Keratinocyte (primary cell): Measurements from ENCODE around the gene SND1. TPM values are rescaled to one million over a fixed set of nuclear protein-coding genes. Genes with fewer than 3 reads are reported as not detected.

Experiments
- DNase-seq: peaks from one replicate; pipeline ENCODE4 v3.0.0-alpha.2; 2011; ENCODE audit warnings: low read depth, missing footprints, low spot score
- FAIRE-seq: peaks from 2 replicates; lab custom pipeline; 2011; peaks lifted over from hg19 to GRCh38; lab: Jason Lieb, UNC
- H2AFZ ChIP-seq: 2 replicates; pipeline ENCODE4 v1.6.0; 2012; ENCODE audit warnings: low read length, control low read depth, inconsistent platforms; ENCODE audit not compliant: control insufficient read depth
- H3K27ac ChIP-seq: 2 replicates; pipeline ENCODE4 v1.5.1; 2011; ENCODE audit warnings: low read length; ENCODE audit not compliant: control insufficient read depth, insufficient read depth
- H3K27me3 ChIP-seq: 3 replicates; pipeline ENCODE4 v1.6.0; 2011; ENCODE audit warnings: low read length; ENCODE audit not compliant: control insufficient read depth, insufficient read depth; ENCODE audit errors: extremely low read depth
- H3K36me3 ChIP-seq, 2 experiments: 2 replicates in 1 of 2; 3 replicates in 1 of 2; pipeline ENCODE4 v1.5.1; 2011; ENCODE audit warnings: low read length in 2 of 2, mild to moderate bottlenecking in 1 of 2; ENCODE audit not compliant: control insufficient read depth in 2 of 2, insufficient read depth in 2 of 2; ENCODE audit errors: extremely low read depth in 1 of 2
- H3K4me1 ChIP-seq: 3 replicates; pipeline ENCODE4 v1.5.1; 2011; ENCODE audit warnings: low read length; ENCODE audit not compliant: control insufficient read depth, insufficient read depth; ENCODE audit errors: extremely low read depth
- H3K4me2 ChIP-seq: 3 replicates; pipeline ENCODE4 v1.6.0; 2011; ENCODE audit warnings: low read depth, low read length; ENCODE audit not compliant: control insufficient read depth, insufficient read depth; ENCODE audit errors: extremely low read depth
- H3K4me3 ChIP-seq, 3 experiments: fragments of 200-600 bp in 1 of 3; sonication (generic) in 1 of 3; 2 replicates in 2 of 3; 3 replicates in 1 of 3; pipeline ENCODE4 v1.5.1; 2011 to 2016; ENCODE audit warnings: low read length in 3 of 3, mild to moderate bottlenecking in 3 of 3, control low read depth in 2 of 3, inconsistent platforms in 1 of 3, low read depth in 1 of 3, mixed read lengths in 1 of 3, mixed run types in 1 of 3, moderate library complexity in 1 of 3; ENCODE audit not compliant: control insufficient read depth in 2 of 3, insufficient read depth in 2 of 3; ENCODE audit errors: extremely low read depth in 1 of 3
- H3K79me2 ChIP-seq: 2 replicates; pipeline ENCODE4 v1.6.0; 2012; ENCODE audit warnings: low read length; ENCODE audit not compliant: control insufficient read depth, insufficient read depth
- H3K9ac ChIP-seq: 3 replicates; pipeline ENCODE4 v1.6.0; 2011; ENCODE audit warnings: low read length; ENCODE audit not compliant: control insufficient read depth, insufficient read depth; ENCODE audit errors: extremely low read depth
- H3K9me1 ChIP-seq: 3 replicates; pipeline ENCODE4 v1.6.0; 2011; ENCODE audit warnings: low read length; ENCODE audit not compliant: control insufficient read depth, insufficient read depth; ENCODE audit errors: extremely low read depth
- H3K9me3 ChIP-seq: 2 replicates; pipeline ENCODE4 v1.5.1; 2012; ENCODE audit warnings: low read depth, low read length; ENCODE audit not compliant: control insufficient read depth
- H4K20me1 ChIP-seq: 3 replicates; pipeline ENCODE4 v1.6.0; 2011; ENCODE audit warnings: low read length; ENCODE audit not compliant: control insufficient read depth, insufficient read depth; ENCODE audit errors: extremely low read depth
- EZH2 ChIP-seq: IDR thresholded peaks from one replicate; pipeline ENCODE4 v1.6.1; 2012; ENCODE audit warnings: inconsistent platforms, mild to moderate bottlenecking, low read length, moderate library complexity
- dilution Hi-C: fragments of 300-500 bp; cut with MboI; formaldehyde crosslinking; loops from one replicate; pipeline ENCODE4 v1.7.0; 2020; ENCODE audit warnings: low sequenced_read_pairs; ENCODE audit not compliant: extremely low pct_ligation_motif_present
- polyA plus RNA-seq, 5 experiments: library from polyadenylated mRNA; depleted of rRNA in 3 of 5; stranded (reverse) in 3 of 5; stranded (forward) in 1 of 5; unstranded in 1 of 5; fragments of >200 nt; gene quantifications; 1 replicate in 1 of 5; 2 replicates in 3 of 5; 3 replicates in 1 of 5; pipeline versions ENCODE4 v1.2.1 to v1.2.3, GENCODE V29; 2011 to 2012; ENCODE audit warnings: missing spikeins in 2 of 5, low read depth in 1 of 5, low replicate concordance in 1 of 5
- TF ChIP-seq, protein P1 (sequence below), 3 experiments: IDR thresholded peaks in 1 of 3; conservative IDR thresholded peaks in 1 of 3; optimal IDR thresholded peaks in 1 of 3; 2 replicates in 2 of 3; 3 replicates in 1 of 3; pipeline versions ENCODE3 to v1.5.1; 2011; ENCODE audit warnings: low read length in 3 of 3, mild to moderate bottlenecking in 3 of 3, moderate library complexity in 2 of 3, control low read depth in 1 of 3, inconsistent platforms in 1 of 3; ENCODE audit not compliant: insufficient read depth in 2 of 3; ENCODE audit errors: extremely low read depth in 1 of 3

The SND1 gene
- polyA plus RNA-seq, 1 donor (not counting 4 experiments of a cell fraction or from before 2014, with no cell fraction given): 140 TPM

DNA sequence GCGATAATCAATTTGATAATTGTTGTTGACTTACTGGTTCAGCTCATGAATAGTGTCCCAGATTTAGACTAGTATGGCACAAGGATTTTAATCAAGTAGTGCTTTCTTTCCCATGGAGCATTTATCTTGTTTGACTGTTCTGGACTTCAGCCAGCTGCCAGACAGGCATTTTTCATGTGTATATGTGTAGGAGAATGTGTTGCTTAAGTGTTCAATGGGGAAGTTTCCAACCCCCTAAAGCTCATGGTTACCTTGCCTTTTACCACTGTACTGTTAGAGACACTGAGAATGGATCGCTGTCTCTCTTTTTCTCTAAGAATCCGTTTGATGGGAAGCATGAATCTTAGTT is 275.3 kb downstream of the SND1 start:
- Histone ChIP-seq H4K20me1 (peaks cover 7% of the 10 kb centered on the region), H3K79me2 (peaks cover 17% of the 10 kb centered on the region), H3K36me3 (peaks cover 7 to 18% of the 10 kb centered on the region in 2 experiments), H3K4me2 (no peak overlapping the region), H3K9me3 (no peaks in the 10 kb centered on the region), H3K9ac (no peak overlapping the region), H3K4me1 (no peaks in the 10 kb centered on the region), H3K4me3 (no peak overlapping the region), H3K27ac (no peak overlapping the region), H3K9me1 (peaks cover 3% of the 10 kb centered on the region), H2AFZ (no peak overlapping the region), H3K27me3 (no peaks in the 10 kb centered on the region)
- FAIRE-seq (no peak), DNase-seq (no peak)
- dilution Hi-C loops: no loop called here
- TF ChIP-seq, protein P1, sequence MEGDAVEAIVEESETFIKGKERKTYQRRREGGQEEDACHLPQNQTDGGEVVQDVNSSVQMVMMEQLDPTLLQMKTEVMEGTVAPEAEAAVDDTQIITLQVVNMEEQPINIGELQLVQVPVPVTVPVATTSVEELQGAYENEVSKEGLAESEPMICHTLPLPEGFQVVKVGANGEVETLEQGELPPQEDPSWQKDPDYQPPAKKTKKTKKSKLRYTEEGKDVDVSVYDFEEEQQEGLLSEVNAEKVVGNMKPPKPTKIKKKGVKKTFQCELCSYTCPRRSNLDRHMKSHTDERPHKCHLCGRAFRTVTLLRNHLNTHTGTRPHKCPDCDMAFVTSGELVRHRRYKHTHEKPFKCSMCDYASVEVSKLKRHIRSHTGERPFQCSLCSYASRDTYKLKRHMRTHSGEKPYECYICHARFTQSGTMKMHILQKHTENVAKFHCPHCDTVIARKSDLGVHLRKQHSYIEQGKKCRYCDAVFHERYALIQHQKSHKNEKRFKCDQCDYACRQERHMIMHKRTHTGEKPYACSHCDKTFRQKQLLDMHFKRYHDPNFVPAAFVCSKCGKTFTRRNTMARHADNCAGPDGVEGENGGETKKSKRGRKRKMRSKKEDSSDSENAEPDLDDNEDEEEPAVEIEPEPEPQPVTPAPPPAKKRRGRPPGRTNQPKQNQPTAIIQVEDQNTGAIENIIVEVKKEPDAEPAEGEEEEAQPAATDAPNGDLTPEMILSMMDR (optimal IDR thresholded peaks at IDR 0.05 in 1 of 3, IDR thresholded peaks at IDR 0.05 in 1 of 3, conservative IDR thresholded peaks at IDR 0.05 in 1 of 3; ENCODE audit: extremely low read depth in 1 of 3, insufficient read depth in 2 of 3, low read length in 3 of 3): no peak
- no peak for TF ChIP-seq EZH2

DNA sequence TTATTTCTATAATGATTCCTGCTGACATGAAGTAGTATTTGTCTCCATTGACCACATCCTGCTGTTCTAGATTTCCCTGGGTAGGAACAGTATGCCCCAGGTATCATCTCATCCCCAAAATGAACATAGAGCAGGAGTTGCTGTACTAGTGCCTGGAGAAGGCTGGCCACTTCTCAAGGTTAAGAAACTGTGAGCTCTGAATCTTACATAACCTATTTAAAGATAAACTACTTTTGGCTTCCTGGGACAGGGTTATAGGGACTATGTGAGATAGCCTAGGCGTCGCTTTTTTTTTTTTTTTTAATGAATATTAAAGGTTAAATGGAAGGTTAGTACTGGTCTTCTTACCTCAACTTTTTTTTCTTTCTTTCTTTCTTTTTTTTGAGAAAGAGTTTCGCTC is 276.2 kb downstream of the SND1 start:
- Histone ChIP-seq H2AFZ (no peak overlapping the region), H3K4me2 (no peak overlapping the region), H3K36me3 (peaks cover 8 to 18% of the 10 kb centered on the region in 2 experiments), H3K79me2 (peaks cover 14% of the 10 kb centered on the region), H3K4me3 (no peak overlapping the region), H3K9me3 (no peaks in the 10 kb centered on the region), H3K9me1 (peaks cover 3% of the 10 kb centered on the region), H3K27me3 (no peaks in the 10 kb centered on the region), H3K4me1 (no peaks in the 10 kb centered on the region), H3K27ac (no peak overlapping the region), H3K9ac (no peak overlapping the region), H4K20me1 (peaks cover 7% of the 10 kb centered on the region)
- DNase-seq: no peak
- no peak for FAIRE-seq
- dilution Hi-C loops: no loop called here
- TF ChIP-seq EZH2: no peak
- TF ChIP-seq, protein P1 (optimal IDR thresholded peaks at IDR 0.05 in 1 of 3, IDR thresholded peaks at IDR 0.05 in 1 of 3, conservative IDR thresholded peaks at IDR 0.05 in 1 of 3; ENCODE audit: extremely low read depth in 1 of 3, insufficient read depth in 2 of 3, low read length in 3 of 3): no peak
